ENCODE measurements around the gene DAZAP1.
"Not testable (repeated sequence)": the region's sequence is repeated elsewhere in the genome, so short reads cannot be mapped to it uniquely, and the experiment has no call there.

The DAZAP1 gene

DNA sequence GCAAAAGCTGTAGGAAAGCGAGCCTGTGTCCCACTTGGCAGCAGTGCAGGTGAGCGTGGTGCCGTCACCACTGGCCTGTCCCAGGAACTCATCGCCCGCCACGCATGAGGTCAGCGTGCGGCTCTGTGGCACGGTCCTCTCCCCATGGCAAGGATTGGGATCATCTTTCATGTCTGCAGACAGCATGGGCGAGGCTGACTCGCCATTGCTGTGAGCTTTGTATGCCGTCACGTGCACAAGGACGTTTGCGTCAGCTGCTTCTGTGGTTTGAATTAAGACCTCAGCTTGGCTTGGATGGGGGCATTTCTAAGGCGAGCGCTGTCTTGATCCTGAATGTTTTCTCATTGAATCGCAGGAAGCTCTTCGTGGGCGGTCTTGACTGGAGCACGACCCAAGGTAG lies 9.8 kb downstream of the DAZAP1 start:
- Histone ChIP-seq H3K4me3 (no peak overlapping the region), H3K27ac (peak overlapping the region in 1 of 2 donors; percentile 3)
- DNase-seq (ENCODE audit: low spot score), result no peak
- TF ChIP-seq, protein P1, sequence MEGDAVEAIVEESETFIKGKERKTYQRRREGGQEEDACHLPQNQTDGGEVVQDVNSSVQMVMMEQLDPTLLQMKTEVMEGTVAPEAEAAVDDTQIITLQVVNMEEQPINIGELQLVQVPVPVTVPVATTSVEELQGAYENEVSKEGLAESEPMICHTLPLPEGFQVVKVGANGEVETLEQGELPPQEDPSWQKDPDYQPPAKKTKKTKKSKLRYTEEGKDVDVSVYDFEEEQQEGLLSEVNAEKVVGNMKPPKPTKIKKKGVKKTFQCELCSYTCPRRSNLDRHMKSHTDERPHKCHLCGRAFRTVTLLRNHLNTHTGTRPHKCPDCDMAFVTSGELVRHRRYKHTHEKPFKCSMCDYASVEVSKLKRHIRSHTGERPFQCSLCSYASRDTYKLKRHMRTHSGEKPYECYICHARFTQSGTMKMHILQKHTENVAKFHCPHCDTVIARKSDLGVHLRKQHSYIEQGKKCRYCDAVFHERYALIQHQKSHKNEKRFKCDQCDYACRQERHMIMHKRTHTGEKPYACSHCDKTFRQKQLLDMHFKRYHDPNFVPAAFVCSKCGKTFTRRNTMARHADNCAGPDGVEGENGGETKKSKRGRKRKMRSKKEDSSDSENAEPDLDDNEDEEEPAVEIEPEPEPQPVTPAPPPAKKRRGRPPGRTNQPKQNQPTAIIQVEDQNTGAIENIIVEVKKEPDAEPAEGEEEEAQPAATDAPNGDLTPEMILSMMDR (IDR thresholded peaks at IDR 0.05), result no peak

DNA sequence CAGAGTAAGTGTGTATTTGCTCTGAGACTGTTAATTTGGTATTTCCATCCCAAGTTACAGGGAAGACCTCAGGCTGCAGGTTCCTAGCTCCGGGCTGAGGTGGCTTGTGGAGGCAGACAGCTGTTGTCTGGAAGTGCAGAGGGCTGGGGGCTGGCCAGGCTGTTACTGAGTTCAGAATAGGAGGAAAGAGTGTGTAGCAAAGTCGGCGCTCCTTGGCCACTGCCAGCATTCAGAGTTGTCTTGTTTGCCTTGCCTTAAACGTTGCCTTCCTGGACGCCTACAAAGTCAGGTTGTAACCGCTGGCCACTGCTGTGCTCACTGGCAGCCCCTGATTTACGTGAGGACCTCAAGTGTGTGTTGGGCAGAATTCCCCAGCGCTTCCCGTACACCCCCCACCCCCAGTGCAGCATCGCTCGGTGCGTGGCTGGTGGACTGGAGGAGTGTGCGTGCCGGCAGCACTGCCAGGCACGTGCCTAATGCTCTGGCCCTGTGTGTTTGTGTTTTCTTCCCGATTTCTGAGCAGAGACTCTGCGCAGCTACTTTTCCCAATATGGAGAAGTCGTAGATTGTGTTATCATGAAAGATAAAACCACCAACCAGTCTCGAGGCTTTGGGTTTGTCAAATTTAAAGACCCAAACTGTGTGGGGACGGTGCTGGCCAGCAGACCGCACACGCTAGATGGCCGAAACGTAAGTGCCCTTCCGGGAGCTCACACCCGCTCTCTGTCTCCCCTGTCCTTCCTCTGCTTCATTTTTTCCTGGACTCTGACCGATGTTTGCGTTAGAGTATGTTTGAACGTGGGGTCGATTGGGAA lies 10.5 kb downstream of the DAZAP1 start:
- no peak for DNase-seq (ENCODE audit: low spot score)
- H3K27ac ChIP-seq, result peak overlapping the region in 1 of 2 donors; percentile 3

DNA sequence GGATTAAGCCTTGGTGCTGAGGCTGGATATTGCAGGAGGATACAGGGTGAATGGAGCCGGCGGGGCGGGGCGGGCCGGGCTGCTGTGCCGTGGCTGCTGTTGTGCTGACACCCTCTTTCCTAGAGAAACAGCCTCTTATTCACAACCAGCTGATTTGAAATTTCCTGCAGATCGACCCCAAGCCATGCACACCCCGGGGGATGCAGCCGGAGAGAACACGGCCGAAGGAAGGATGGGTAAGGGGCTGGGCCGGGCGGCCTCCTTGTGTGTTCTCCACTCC lies 11.1 kb downstream of the DAZAP1 start:
- Histone ChIP-seq H3K27ac (peak overlapping the region in 1 of 2 donors; percentile 3), H3K4me3 (no peak overlapping the region)
- no peak for DNase-seq (ENCODE audit: low spot score)
- TF ChIP-seq, protein P1 (IDR thresholded peaks at IDR 0.05), result no peak

More for the DNA sequence above, 10.5 kb downstream of the DAZAP1 start:
- TF ChIP-seq, protein P1 (IDR thresholded peaks at IDR 0.05), result no peak
- no peak overlapping the region for H3K4me3 ChIP-seq

DNA sequence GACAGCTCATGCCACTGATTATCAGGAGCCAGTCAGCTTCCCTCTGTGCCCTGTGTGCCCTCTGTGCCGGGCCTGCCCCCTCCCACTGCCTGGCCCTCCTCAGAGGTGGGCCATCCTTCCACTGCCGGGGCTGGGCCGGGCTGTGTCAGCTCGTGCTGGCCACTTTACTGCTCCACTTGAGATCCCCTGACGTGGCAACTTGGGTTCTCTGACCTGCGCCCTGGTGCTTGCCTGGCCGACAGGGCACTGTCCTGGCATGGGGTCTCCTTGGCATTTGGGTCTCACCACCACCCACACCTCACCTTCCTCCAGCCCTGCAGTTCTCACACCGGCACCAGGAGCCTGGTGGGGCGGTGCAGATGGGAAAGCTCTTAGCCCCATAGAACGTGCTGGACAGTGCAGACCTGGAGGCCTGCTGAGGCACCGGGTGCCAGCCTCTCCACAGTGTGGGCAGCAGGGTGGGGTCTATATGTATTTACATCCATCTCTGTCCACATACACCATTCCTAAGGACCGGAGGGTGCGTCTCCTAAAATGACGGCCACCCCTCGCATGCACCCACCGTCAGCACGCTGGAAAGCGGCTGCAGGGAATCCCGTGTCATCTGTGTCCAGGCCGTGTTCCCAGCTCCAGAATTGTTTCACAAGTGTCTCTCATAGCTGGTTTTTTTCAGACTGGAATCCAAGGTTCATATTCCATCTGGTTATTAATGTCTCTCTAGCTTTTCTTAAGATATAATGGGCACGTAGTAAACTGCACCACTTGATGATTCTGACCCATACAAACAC lies 11.8 kb downstream of the DAZAP1 start:
- TF ChIP-seq, protein P1 (IDR thresholded peaks at IDR 0.05), result no peak
- Histone ChIP-seq H3K4me3 (no peak overlapping the region), H3K27ac (no peak overlapping the region)
- DNase-seq (ENCODE audit: low spot score), result no peak

DNA sequence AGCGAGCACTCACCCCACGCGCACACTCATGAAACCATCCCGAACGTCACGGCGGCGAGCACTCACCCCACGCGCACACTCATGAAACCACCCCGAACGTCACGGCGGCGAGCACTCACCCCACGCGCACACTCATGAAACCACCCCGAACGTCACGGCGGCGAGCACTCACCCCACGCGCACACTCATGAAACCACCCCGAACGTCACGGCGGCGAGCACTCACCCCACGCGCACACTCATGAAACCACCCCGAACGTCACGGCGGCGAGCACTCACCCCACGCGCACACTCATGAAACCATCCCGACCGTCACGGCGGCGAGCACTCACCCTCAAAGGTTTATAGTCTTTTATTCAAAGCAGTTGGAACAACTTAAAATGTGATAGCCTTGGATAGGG lies 12.7 kb downstream of the DAZAP1 start:
- H3K27ac ChIP-seq; H3K4me3 ChIP-seq; DNase-seq (ENCODE audit: low spot score): not testable (repeated sequence)

- Histone ChIP-seq H3K27ac (no peak overlapping the region), H3K4me3 (no peak overlapping the region)
- TF ChIP-seq, protein P1 (IDR thresholded peaks at IDR 0.05), result no peak
- no peak for DNase-seq (ENCODE audit: low spot score)
These were observed 13.2 kb downstream of the DAZAP1 start for GRCh38 chr19:1420590-1420989.

- no peak for DNase-seq (ENCODE audit: low spot score)
- no peak overlapping the region for H3K27ac ChIP-seq
- TF ChIP-seq, protein P1 (IDR thresholded peaks at IDR 0.05), result no peak
- no peak overlapping the region for H3K4me3 ChIP-seq
These were observed 14.0 kb downstream of the DAZAP1 start for GRCh38 chr19:1421218-1421957.

Data from coronary artery (tissue), 2 donors.